Activated T-cell treated with anti-CD3 and anti-CD28 coated beads, Interleukin-2, amount 50 U/mL, for 4 hours (primary cell): ENCODE data around the gene DAB2IP. TPM values are rescaled to one million over a fixed set of nuclear protein-coding genes. Genes with fewer than 3 reads are reported as not detected.

Source experiments
- ATAC-seq, 2 donors: fragments of 200-7000 bp; cut with Tn5 transposase; one replicate each; pipeline ENCODE4 v1.10.0; 2021
- DNase-seq: peaks from one replicate; pipeline ENCODE4 v3.0.0-alpha.2; 2020
- H3K27me3 Mint-ChIP-seq: one replicate; pipeline ENCODE4 v1.8.0; 2021; ENCODE audit warnings: low read depth, mixed read lengths
- H3K36me3 Mint-ChIP-seq: one replicate; pipeline ENCODE4 v1.8.0; 2022; ENCODE audit warnings: mixed read lengths; ENCODE audit not compliant: insufficient read depth
- H3K4me1 Mint-ChIP-seq: one replicate; pipeline ENCODE4 v1.8.0; 2021; ENCODE audit warnings: low read depth, mixed read lengths
- H3K4me3 Mint-ChIP-seq: one replicate; pipeline ENCODE4 v1.8.0; 2021; ENCODE audit warnings: mild to moderate bottlenecking, moderate library complexity, mixed read lengths
- H3K9me3 Mint-ChIP-seq: one replicate; pipeline ENCODE4 v1.8.0; 2021; ENCODE audit warnings: mixed read lengths
- total RNA-seq, 3 donors: library from RNA; stranded (reverse); gene quantifications; one replicate each; pipeline ENCODE4 v1.2.1, GENCODE V29; 2021

DAB2IP gene
- total RNA-seq, 3 donors from 2014 or later, result 0.14 to 0.24 (median 0.18) TPM

- no peaks in the 10 kb centered on the region for H3K4me1 Mint-ChIP-seq
- peaks cover 9% of the 10 kb centered on the region for H3K9me3 Mint-ChIP-seq
- H3K36me3 Mint-ChIP-seq, result no peaks in the 10 kb centered on the region
Observed at GRCh38 chr9:121773954-121774714, 122.7 kb downstream of the DAB2IP start.

GRCh38 chr9:121774715-121775613 lies 123.5 kb downstream of the DAB2IP start:
- Mint-ChIP-seq H3K4me3 (no peak overlapping the region), H3K9me3 (peaks cover 11% of the 10 kb centered on the region), H3K4me1 (no peaks in the 10 kb centered on the region), H3K27me3 (peaks cover 6% of the 10 kb centered on the region), H3K36me3 (no peaks in the 10 kb centered on the region)
- no peak for ATAC-seq
- no peak for DNase-seq

More at GRCh38 chr9:121773954-121774714, 122.7 kb downstream of the DAB2IP start:
- no peak overlapping the region for H3K4me3 Mint-ChIP-seq
- DNase-seq (no peak), ATAC-seq (no peak)
- peaks cover 4% of the 10 kb centered on the region for H3K27me3 Mint-ChIP-seq

- DNase-seq (peak; percentile 3), ATAC-seq (no peak)
- Mint-ChIP-seq H3K4me3 (no peak overlapping the region), H3K36me3 (no peaks in the 10 kb centered on the region), H3K27me3 (peaks cover 6% of the 10 kb centered on the region), H3K9me3 (peaks cover 11% of the 10 kb centered on the region), H3K4me1 (no peaks in the 10 kb centered on the region)
Observed at GRCh38 chr9:121776001-121776738, 124.7 kb downstream of the DAB2IP start.

- H3K4me1 Mint-ChIP-seq, result no peaks in the 10 kb centered on the region
- H3K4me3 Mint-ChIP-seq, result no peak overlapping the region
- peaks cover 12% of the 10 kb centered on the region for H3K27me3 Mint-ChIP-seq
- H3K9me3 Mint-ChIP-seq, result peaks cover 11% of the 10 kb centered on the region
- no peak for DNase-seq
- no peak for ATAC-seq
- H3K36me3 Mint-ChIP-seq, result no peaks in the 10 kb centered on the region
Observed at GRCh38 chr9:121776739-121777637, 125.6 kb downstream of the DAB2IP start.

GRCh38 chr9:121778252-121779225 lies 127.1 kb downstream of the DAB2IP start:
- H3K4me3 Mint-ChIP-seq, result no peak overlapping the region
- DNase-seq (no peak), ATAC-seq (no peak)
- H3K4me1 Mint-ChIP-seq, result no peaks in the 10 kb centered on the region
- no peaks in the 10 kb centered on the region for H3K36me3 Mint-ChIP-seq
- peaks cover 11% of the 10 kb centered on the region for H3K9me3 Mint-ChIP-seq
- peaks cover 14% of the 10 kb centered on the region for H3K27me3 Mint-ChIP-seq

GRCh38 chr9:121779381-121780117 lies 128.1 kb downstream of the DAB2IP start:
- no peaks in the 10 kb centered on the region for H3K36me3 Mint-ChIP-seq
- peaks cover 14% of the 10 kb centered on the region for H3K27me3 Mint-ChIP-seq
- H3K4me1 Mint-ChIP-seq, result peaks cover 6% of the 10 kb centered on the region
- peaks cover 11% of the 10 kb centered on the region for H3K9me3 Mint-ChIP-seq
- ATAC-seq (no peak), DNase-seq (no peak)
- H3K4me3 Mint-ChIP-seq, result no peak overlapping the region

GRCh38 chr9:121780177-121781040 lies 129.0 kb downstream of the DAB2IP start:
- Mint-ChIP-seq H3K27me3 (peaks cover 14% of the 10 kb centered on the region), H3K4me3 (no peak overlapping the region), H3K4me1 (peaks cover 6% of the 10 kb centered on the region), H3K36me3 (no peaks in the 10 kb centered on the region), H3K9me3 (peaks cover 11% of the 10 kb centered on the region)
- DNase-seq (no peak), ATAC-seq (no peak)

- ATAC-seq (no peak), DNase-seq (no peak)
- H3K4me1 Mint-ChIP-seq, result peaks cover 6% of the 10 kb centered on the region
- H3K4me3 Mint-ChIP-seq, result no peak overlapping the region
- no peaks in the 10 kb centered on the region for H3K36me3 Mint-ChIP-seq
- H3K9me3 Mint-ChIP-seq, result peaks cover 11% of the 10 kb centered on the region
- peaks cover 12% of the 10 kb centered on the region for H3K27me3 Mint-ChIP-seq
Observed at GRCh38 chr9:121781145-121781548, 129.7 kb downstream of the DAB2IP start.

GRCh38 chr9:121781701-121782464 lies 130.4 kb downstream of the DAB2IP start:
- peaks cover 6% of the 10 kb centered on the region for H3K4me1 Mint-ChIP-seq
- ATAC-seq, result no peak
- no peak for DNase-seq
- peaks cover 11% of the 10 kb centered on the region for H3K9me3 Mint-ChIP-seq
- no peak overlapping the region for H3K4me3 Mint-ChIP-seq
- no peaks in the 10 kb centered on the region for H3K36me3 Mint-ChIP-seq
- peaks cover 10% of the 10 kb centered on the region for H3K27me3 Mint-ChIP-seq

GRCh38 chr9:121782514-121783110 lies 131.2 kb downstream of the DAB2IP start:
- DNase-seq (no peak), ATAC-seq (no peak)
- Mint-ChIP-seq H3K9me3 (peaks cover 11% of the 10 kb centered on the region), H3K27me3 (peaks cover 11% of the 10 kb centered on the region), H3K36me3 (no peaks in the 10 kb centered on the region), H3K4me1 (peaks cover 6% of the 10 kb centered on the region), H3K4me3 (no peak overlapping the region)

- DNase-seq (no peak), ATAC-seq (no peak)
- peaks cover 6% of the 10 kb centered on the region for H3K4me1 Mint-ChIP-seq
- H3K36me3 Mint-ChIP-seq, result no peaks in the 10 kb centered on the region
- H3K9me3 Mint-ChIP-seq, result peaks cover 11% of the 10 kb centered on the region
- H3K4me3 Mint-ChIP-seq, result no peak overlapping the region
- H3K27me3 Mint-ChIP-seq, result peaks cover 11% of the 10 kb centered on the region
Observed at GRCh38 chr9:121783111-121783510, 131.7 kb downstream of the DAB2IP start.
